OCI-LY1 (cell line): Measurements from ENCODE around the gene PIGR.

Experiments used
- CTCF ChIP-seq: fragments of 200-600 bp; sonication (generic), shearing (Covaris generic); IDR thresholded peaks from 2 replicates; pipeline ENCODE4 v1.5.1; 2017; ENCODE audit warnings: mild to moderate bottlenecking, antibody characterized with exemption, low read length, moderate library complexity, mixed read lengths
- EZH2 ChIP-seq: fragments of 200-600 bp; sonication (generic), shearing (Covaris generic); IDR thresholded peaks from 2 replicates; pipeline ENCODE4 v1.8.0; 2017; ENCODE audit warnings: borderline replicate concordance, mixed run types, mild to moderate bottlenecking, antibody characterized with exemption, low read length, moderate library complexity, mixed read lengths

DNA sequence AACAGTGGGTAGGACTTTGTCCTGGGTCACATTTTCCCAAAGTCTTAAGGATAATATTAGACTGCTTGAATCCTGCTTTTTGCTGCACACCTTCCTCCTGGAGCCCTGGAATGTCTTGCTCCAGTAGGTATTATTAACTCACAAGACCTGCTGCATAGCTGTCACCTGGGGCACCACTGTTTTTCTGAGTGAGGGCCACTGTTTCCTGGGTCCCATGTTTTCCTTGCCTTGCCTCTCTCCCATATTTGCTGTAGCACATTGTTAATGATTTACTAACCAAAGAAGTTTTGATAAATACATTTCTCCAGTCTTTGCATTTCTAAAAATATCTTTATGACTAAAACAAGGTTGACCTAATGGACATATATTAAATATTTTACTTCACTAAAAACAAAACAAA is 46.5 kb upstream of the PIGR start:
- TF ChIP-seq EZH2, result no peak
- TF ChIP-seq CTCF, result no peak
